ENCODE data around the gene CCDC197. TPM values are rescaled to one million over a fixed set of nuclear protein-coding genes. Genes with fewer than 3 reads are reported as not detected.

The CCDC197 gene
- total RNA-seq, 1 experiment from 2014 or later: not detected

GRCh38 chr14:93969082-93969828 is 27.8 kb upstream of the CCDC197 start:
- Histone ChIP-seq H2BK5ac (ENCODE audit: insufficient read length, low read length) (no peak overlapping the region), H3K9ac (ENCODE audit: extremely low read depth, insufficient read length, low read length) (no peak overlapping the region), H2BK120ac (ENCODE audit: low read depth, low read length, poor library complexity, severe bottlenecking) (no peak overlapping the region), H3K9me3 (ENCODE audit: control insufficient read depth, low read depth, low read length) (no peaks in the 10 kb centered on the region), H4K20me1 (ENCODE audit: control insufficient read depth, insufficient read depth, insufficient read length) (peaks cover 2% of the 10 kb centered on the region), H4K8ac (replicated peaks; ENCODE audit: insufficient read length, low read depth, low read length) (no peak overlapping the region), H3K79me2 (ENCODE audit: insufficient read depth, low read length) (no peaks in the 10 kb centered on the region), H2AFZ (ENCODE audit: low read length) (no peak overlapping the region), H3K27me3 (ENCODE audit: insufficient read depth, low read length) (no peaks in the 10 kb centered on the region), H4K91ac (ENCODE audit: insufficient read length, low read depth, low read length) (no peak overlapping the region), H3K79me1 (ENCODE audit: insufficient read depth, low read depth, low read length, poor library complexity, severe bottlenecking) (no peaks in the 10 kb centered on the region), H3K14ac (ENCODE audit: insufficient read depth, low read length) (no peak overlapping the region), H3K27ac (ENCODE audit: insufficient read length, low read depth, low read length) (no peak overlapping the region), H2BK12ac (ENCODE audit: insufficient read length, low read depth, low read length) (no peak overlapping the region), H2AK5ac (ENCODE audit: insufficient read length, low read length) (no peak overlapping the region), H2BK15ac (ENCODE audit: low read depth, low read length) (no peak overlapping the region), H2BK20ac (ENCODE audit: low read depth, low read length, poor library complexity, severe bottlenecking) (no peak overlapping the region), H3K18ac (ENCODE audit: insufficient read length, low read depth, low read length) (no peak overlapping the region), H3K4me1 (ENCODE audit: insufficient read depth, low read length) (no peaks in the 10 kb centered on the region), H4K5ac (ENCODE audit: insufficient read length, low read depth, low read length) (no peak overlapping the region), H3K23ac (ENCODE audit: insufficient read length, low read depth, low read length) (no peak overlapping the region), H3K56ac (ENCODE audit: insufficient read length, low read depth, low read length) (no peak overlapping the region), H3T11ph (ENCODE audit: low read length) (no peak overlapping the region), H3K23me2 (ENCODE audit: insufficient read length, low read depth, low read length, poor library complexity, severe bottlenecking) (no peaks in the 10 kb centered on the region), H3K4me2 (ENCODE audit: insufficient read depth, insufficient read length, low read length) (no peak overlapping the region), H3K4ac (ENCODE audit: low read depth, low read length) (no peak overlapping the region)
- Mint-ChIP-seq H3K9me3 (no peaks in the 10 kb centered on the region), H3K27ac (no peak overlapping the region), H3K4me3 (no peak overlapping the region), H3K36me3 (ENCODE audit: insufficient read depth in 1 of 3, low read depth in 3 of 3) (no peaks in the 10 kb centered on the region), H3K27me3 (ENCODE audit: low read depth) (no peaks in the 10 kb centered on the region; the same call in 1 of the 2 replicates), H3K4me1 (peaks cover 0 to 4% of the 10 kb centered on the region in 2 experiments; a peak in 2 of 4 replicates)
- WGBS (ENCODE audit: extremely low coverage, insufficient read length, low lambda C conversion rate): no CpG with 5 or more reads among the region's 12 CpGs
- no peak for DNase-seq
- no peak for TF ChIP-seq CTCF (conservative IDR thresholded peaks at IDR 0.05)

All from H9 (cell line).